WTC11 (cell line): ENCODE results near the gene EEF1AKMT1.

Experiments
- ARID4B ChIP-seq: sonication (generic); formaldehyde crosslinking; IDR thresholded peaks from 2 replicates; pipeline ENCODE4 v1.8.0; 2023; ENCODE audit warnings: missing genetic modification reagents, mild to moderate bottlenecking, borderline replicate concordance
- FOXK1 ChIP-seq: sonication (generic); formaldehyde crosslinking; IDR thresholded peaks from 2 replicates; pipeline ENCODE4 v1.8.0; 2022; ENCODE audit warnings: mild to moderate bottlenecking, moderate library complexity, missing genetic modification reagents
- GTF2I ChIP-seq: fragments of 250-450 bp; sonication (Bioruptor Pico); conservative IDR thresholded peaks from 2 replicates; pipeline ENCODE4 v1.4.0; 2021; ENCODE audit warnings: mild to moderate bottlenecking
- MAX ChIP-seq: sonication (generic); formaldehyde crosslinking; IDR thresholded peaks from 2 replicates; pipeline ENCODE4 v1.8.0; 2022; ENCODE audit warnings: mild to moderate bottlenecking, missing genetic modification reagents
- SP1 ChIP-seq: sonication (generic); formaldehyde crosslinking; conservative IDR thresholded peaks from 2 replicates; pipeline ENCODE4 v1.8.1; 2022; ENCODE audit warnings: missing genetic modification reagents
- ZNF138 ChIP-seq: sonication (generic); formaldehyde crosslinking; conservative IDR thresholded peaks from 2 replicates; pipeline ENCODE4 v1.8.1; 2022; ENCODE audit warnings: mild to moderate bottlenecking, moderate library complexity, missing genetic modification reagents
- ZNF219 ChIP-seq: sonication (generic); formaldehyde crosslinking; IDR thresholded peaks from 2 replicates; pipeline ENCODE4 v1.8.0; 2023; ENCODE audit warnings: missing genetic modification reagents, mild to moderate bottlenecking, borderline replicate concordance
- TF ChIP-seq, protein P1 (sequence below): fragments of 200-600 bp; IDR thresholded peaks from 2 replicates; pipeline ENCODE4 v1.8.0; 2022; ENCODE audit warnings: antibody characterized with exemption
- TF ChIP-seq, protein P2 (sequence below): sonication (generic); formaldehyde crosslinking; conservative IDR thresholded peaks from 2 replicates; pipeline ENCODE4 v1.8.1; 2022; ENCODE audit warnings: mild to moderate bottlenecking, missing genetic modification reagents

DNA sequence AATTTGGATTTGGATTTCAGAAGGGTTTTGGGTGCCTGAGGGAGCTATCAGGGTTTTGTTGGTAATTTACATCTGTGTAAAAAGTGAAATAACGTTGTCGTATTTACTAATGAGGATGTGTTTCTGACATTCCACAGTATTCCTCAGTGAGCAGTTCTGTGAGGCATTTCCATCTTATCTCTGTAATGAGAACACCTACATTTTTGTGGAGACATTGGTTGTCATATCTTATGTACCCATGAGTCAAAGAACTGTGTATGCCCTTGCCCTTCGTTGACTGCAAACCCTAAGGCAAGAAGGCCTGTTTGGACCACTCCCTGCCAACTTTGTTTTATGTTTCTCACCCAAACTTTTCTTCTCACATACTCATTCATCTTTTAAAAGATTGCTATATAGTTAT is 84.5 kb downstream of the EEF1AKMT1 start:
- TF ChIP-seq, protein P1, sequence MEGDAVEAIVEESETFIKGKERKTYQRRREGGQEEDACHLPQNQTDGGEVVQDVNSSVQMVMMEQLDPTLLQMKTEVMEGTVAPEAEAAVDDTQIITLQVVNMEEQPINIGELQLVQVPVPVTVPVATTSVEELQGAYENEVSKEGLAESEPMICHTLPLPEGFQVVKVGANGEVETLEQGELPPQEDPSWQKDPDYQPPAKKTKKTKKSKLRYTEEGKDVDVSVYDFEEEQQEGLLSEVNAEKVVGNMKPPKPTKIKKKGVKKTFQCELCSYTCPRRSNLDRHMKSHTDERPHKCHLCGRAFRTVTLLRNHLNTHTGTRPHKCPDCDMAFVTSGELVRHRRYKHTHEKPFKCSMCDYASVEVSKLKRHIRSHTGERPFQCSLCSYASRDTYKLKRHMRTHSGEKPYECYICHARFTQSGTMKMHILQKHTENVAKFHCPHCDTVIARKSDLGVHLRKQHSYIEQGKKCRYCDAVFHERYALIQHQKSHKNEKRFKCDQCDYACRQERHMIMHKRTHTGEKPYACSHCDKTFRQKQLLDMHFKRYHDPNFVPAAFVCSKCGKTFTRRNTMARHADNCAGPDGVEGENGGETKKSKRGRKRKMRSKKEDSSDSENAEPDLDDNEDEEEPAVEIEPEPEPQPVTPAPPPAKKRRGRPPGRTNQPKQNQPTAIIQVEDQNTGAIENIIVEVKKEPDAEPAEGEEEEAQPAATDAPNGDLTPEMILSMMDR = no peak
- TF ChIP-seq FOXK1 (CRISPR knock-in tag) = no peak
- TF ChIP-seq GTF2I (CRISPR knock-in tag) = no peak
- no peak for TF ChIP-seq MAX (CRISPR knock-in tag)
- TF ChIP-seq, protein P2, sequence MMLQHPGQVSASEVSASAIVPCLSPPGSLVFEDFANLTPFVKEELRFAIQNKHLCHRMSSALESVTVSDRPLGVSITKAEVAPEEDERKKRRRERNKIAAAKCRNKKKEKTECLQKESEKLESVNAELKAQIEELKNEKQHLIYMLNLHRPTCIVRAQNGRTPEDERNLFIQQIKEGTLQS = no peak
- TF ChIP-seq ARID4B (CRISPR knock-in tag) = no peak
- no peak for TF ChIP-seq SP1 (CRISPR knock-in tag)
- no peak for TF ChIP-seq ZNF219 (CRISPR knock-in tag)
- TF ChIP-seq ZNF138 (CRISPR knock-in tag) = no peak
